ENCODE results near the gene RAG2.
"Not testable (repeated sequence)": the region's sequence is repeated elsewhere in the genome, so short reads cannot be mapped to it uniquely, and the experiment has no call there.

RAG2 gene

GRCh38 chr11:36557991-36558390, 40.0 kb downstream of the RAG2 start:
- Histone ChIP-seq H3K27ac (no peak overlapping the region), H3K4me3 (no peak overlapping the region)
- no peak for DNase-seq (ENCODE audit: low spot score)
- TF ChIP-seq, protein P1, sequence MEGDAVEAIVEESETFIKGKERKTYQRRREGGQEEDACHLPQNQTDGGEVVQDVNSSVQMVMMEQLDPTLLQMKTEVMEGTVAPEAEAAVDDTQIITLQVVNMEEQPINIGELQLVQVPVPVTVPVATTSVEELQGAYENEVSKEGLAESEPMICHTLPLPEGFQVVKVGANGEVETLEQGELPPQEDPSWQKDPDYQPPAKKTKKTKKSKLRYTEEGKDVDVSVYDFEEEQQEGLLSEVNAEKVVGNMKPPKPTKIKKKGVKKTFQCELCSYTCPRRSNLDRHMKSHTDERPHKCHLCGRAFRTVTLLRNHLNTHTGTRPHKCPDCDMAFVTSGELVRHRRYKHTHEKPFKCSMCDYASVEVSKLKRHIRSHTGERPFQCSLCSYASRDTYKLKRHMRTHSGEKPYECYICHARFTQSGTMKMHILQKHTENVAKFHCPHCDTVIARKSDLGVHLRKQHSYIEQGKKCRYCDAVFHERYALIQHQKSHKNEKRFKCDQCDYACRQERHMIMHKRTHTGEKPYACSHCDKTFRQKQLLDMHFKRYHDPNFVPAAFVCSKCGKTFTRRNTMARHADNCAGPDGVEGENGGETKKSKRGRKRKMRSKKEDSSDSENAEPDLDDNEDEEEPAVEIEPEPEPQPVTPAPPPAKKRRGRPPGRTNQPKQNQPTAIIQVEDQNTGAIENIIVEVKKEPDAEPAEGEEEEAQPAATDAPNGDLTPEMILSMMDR (IDR thresholded peaks at IDR 0.05) = no peak

DNA sequence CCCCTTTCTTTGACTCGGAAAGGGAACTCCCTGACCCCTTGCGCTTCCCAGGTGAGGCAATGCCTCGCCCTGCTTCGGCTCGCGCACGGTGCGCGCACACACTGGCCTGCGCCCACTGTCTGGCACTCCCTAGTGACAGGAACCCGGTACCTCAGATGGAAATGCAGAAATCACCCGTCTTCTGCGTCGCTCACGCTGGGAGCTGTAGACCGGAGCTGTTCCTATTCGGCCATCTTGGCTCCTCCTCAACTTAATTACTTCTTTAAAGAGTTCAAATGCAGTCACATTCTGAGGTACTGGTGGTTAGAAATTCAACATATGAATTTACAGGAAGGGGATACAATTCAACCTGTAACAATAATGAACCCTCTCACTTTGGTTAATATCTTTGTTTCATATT, 40.6 kb downstream of the RAG2 start:
- DNase-seq (ENCODE audit: low spot score); H3K4me3 ChIP-seq; H3K27ac ChIP-seq: not testable (repeated sequence)

GRCh38 chr11:36550385-36551115, 47.5 kb downstream of the RAG2 start:
- TF ChIP-seq, protein P1 (IDR thresholded peaks at IDR 0.05) = no peak
- no peak overlapping the region for H3K4me3 ChIP-seq
- no peak overlapping the region for H3K27ac ChIP-seq
- DNase-seq (ENCODE audit: low spot score) = no peak
